HUES48 (cell line): Measurements from ENCODE around the gene FSTL4.

Experiments used
- H3K27ac ChIP-seq: one replicate; pipeline ENCODE4 v1.7.0; 2013; ENCODE audit warnings: low read depth, low read length, inconsistent platforms
- H3K27me3 ChIP-seq: 2 replicates; pipeline ENCODE4 v1.6.1; 2013; ENCODE audit warnings: mild to moderate bottlenecking, low read length; ENCODE audit not compliant: control insufficient read depth, insufficient read depth
- H3K36me3 ChIP-seq: 2 replicates; pipeline ENCODE4 v1.6.1; 2013; ENCODE audit warnings: low read length; ENCODE audit not compliant: control insufficient read depth, insufficient read depth
- H3K4me1 ChIP-seq: 2 replicates; pipeline ENCODE4 v1.6.1; 2013; ENCODE audit warnings: mild to moderate bottlenecking, low read length; ENCODE audit not compliant: control insufficient read depth, insufficient read depth
- H3K4me3 ChIP-seq: 2 replicates; pipeline ENCODE4 v1.5.1; 2013; ENCODE audit warnings: mild to moderate bottlenecking, low read depth, low read length
- H3K9ac ChIP-seq: 2 replicates; pipeline ENCODE4 v1.6.1; 2013; ENCODE audit warnings: mild to moderate bottlenecking, low read depth, low read length, moderate library complexity
- H3K9me3 ChIP-seq: 2 replicates; pipeline ENCODE4 v1.6.1; 2013; ENCODE audit warnings: low read length; ENCODE audit not compliant: control insufficient read depth, insufficient read depth

FSTL4 gene

GRCh38 chr5:133147815-133148567 is 464.4 kb downstream of the FSTL4 start:
- no peak overlapping the region for H3K4me3 ChIP-seq
- H3K9ac ChIP-seq, result no peak overlapping the region
- no peaks in the 10 kb centered on the region for H3K27me3 ChIP-seq
- no peaks in the 10 kb centered on the region; the same call in 1 of the 2 replicates for H3K9me3 ChIP-seq
- H3K27ac ChIP-seq, result no peak overlapping the region
- H3K36me3 ChIP-seq, result no peaks in the 10 kb centered on the region
- 0 out of 2 replicates have a peak, but pooled peaks cover 2% of the 10 kb centered on the region for H3K4me1 ChIP-seq

DNA sequence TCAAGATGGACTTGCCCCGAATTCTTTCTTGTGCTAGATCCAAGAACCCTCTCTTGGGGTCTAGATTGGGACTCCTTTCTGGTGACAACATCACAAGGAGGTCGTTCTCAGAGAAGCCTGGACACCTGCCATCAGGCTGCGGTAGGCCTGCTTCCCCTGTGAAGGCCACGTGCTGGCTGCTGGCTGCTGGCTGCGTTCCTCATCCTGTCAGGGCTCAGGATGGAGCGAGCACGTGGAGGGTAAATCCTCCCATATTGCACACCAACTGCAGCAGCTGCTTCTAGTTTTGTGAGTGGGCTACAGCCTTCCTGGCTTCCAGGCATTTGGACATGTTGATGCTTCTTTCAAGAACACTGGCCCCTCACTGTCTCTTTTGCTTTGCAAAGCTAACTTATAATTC is 464.9 kb downstream of the FSTL4 start:
- Histone ChIP-seq H3K4me3 (no peak overlapping the region), H3K9ac (no peak overlapping the region), H3K27ac (no peak overlapping the region), H3K4me1 (0 out of 2 replicates have a peak, but pooled peaks cover 2% of the 10 kb centered on the region), H3K9me3 (no peaks in the 10 kb centered on the region; the same call in 1 of the 2 replicates), H3K36me3 (no peaks in the 10 kb centered on the region), H3K27me3 (no peaks in the 10 kb centered on the region)
